Ishikawa (cell line): ENCODE results near the gene RALA.

Experiments
- CEBPB ChIP-seq: IDR thresholded peaks from 2 replicates; pipeline ENCODE4 v1.6.1; 2012
- TAF1 ChIP-seq: IDR thresholded peaks from 2 replicates; pipeline ENCODE4 v1.6.1; 2012; ENCODE audit warnings: low read depth, mild to moderate bottlenecking
- TCF12 ChIP-seq: IDR thresholded peaks from 2 replicates; pipeline ENCODE4 v1.6.1; 2012; ENCODE audit warnings: low read depth
- TF ChIP-seq, protein P1 (sequence below): IDR thresholded peaks from 2 replicates; pipeline ENCODE4 v1.6.1; 2012; ENCODE audit warnings: low read depth, mild to moderate bottlenecking
- TF ChIP-seq, protein P2 (sequence below): IDR thresholded peaks from 2 replicates; pipeline ENCODE4 v1.6.1; 2012

DNA sequence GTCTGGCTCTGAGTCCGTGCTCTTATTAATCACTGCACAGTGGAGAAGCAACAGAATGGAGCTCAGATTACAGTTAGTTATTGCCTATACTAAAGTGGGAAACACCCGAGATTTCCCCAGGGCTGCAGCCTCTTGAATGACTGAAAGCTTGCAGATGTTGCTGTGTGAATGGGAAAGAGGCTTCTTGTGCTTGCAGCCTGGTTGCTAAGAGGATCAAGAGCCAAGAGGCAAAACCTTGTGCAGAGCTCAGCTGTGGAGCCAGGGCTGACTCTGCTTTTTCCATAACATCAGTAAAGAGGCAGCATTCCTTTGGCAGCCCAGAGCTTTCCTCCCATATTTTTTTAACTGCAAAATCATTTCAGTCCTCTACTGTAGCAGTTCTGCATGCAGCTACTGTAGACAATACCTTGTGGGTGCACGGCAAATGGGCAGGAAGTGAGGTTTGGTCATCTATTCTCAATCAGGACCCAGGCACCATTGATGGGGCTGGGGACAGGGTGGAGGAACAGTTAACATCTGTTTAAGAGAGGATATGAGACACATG is 86.5 kb downstream of the RALA start:
- TF ChIP-seq TAF1 (no peak), TCF12 (no peak), CEBPB (no peak)
- TF ChIP-seq, protein P1, sequence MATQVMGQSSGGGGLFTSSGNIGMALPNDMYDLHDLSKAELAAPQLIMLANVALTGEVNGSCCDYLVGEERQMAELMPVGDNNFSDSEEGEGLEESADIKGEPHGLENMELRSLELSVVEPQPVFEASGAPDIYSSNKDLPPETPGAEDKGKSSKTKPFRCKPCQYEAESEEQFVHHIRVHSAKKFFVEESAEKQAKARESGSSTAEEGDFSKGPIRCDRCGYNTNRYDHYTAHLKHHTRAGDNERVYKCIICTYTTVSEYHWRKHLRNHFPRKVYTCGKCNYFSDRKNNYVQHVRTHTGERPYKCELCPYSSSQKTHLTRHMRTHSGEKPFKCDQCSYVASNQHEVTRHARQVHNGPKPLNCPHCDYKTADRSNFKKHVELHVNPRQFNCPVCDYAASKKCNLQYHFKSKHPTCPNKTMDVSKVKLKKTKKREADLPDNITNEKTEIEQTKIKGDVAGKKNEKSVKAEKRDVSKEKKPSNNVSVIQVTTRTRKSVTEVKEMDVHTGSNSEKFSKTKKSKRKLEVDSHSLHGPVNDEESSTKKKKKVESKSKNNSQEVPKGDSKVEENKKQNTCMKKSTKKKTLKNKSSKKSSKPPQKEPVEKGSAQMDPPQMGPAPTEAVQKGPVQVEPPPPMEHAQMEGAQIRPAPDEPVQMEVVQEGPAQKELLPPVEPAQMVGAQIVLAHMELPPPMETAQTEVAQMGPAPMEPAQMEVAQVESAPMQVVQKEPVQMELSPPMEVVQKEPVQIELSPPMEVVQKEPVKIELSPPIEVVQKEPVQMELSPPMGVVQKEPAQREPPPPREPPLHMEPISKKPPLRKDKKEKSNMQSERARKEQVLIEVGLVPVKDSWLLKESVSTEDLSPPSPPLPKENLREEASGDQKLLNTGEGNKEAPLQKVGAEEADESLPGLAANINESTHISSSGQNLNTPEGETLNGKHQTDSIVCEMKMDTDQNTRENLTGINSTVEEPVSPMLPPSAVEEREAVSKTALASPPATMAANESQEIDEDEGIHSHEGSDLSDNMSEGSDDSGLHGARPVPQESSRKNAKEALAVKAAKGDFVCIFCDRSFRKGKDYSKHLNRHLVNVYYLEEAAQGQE = no peak
- TF ChIP-seq, protein P2, sequence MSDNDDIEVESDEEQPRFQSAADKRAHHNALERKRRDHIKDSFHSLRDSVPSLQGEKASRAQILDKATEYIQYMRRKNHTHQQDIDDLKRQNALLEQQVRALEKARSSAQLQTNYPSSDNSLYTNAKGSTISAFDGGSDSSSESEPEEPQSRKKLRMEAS = no peak
